HG03135 (cell line): ENCODE data around the gene CYP2W1.
"Not testable (repeated sequence)": the region's sequence is repeated elsewhere in the genome, so short reads cannot be mapped to it uniquely, and the experiment has no call there.

Experiments used
- ATAC-seq: cut with Tn5 transposase; IDR thresholded peaks from one replicate; pipeline ENCODE4 v1.9.1; 2021; ENCODE audit warnings: mild to moderate bottlenecking, moderate library complexity; ENCODE audit not compliant: unreplicated experiment

CYP2W1 gene

DNA sequence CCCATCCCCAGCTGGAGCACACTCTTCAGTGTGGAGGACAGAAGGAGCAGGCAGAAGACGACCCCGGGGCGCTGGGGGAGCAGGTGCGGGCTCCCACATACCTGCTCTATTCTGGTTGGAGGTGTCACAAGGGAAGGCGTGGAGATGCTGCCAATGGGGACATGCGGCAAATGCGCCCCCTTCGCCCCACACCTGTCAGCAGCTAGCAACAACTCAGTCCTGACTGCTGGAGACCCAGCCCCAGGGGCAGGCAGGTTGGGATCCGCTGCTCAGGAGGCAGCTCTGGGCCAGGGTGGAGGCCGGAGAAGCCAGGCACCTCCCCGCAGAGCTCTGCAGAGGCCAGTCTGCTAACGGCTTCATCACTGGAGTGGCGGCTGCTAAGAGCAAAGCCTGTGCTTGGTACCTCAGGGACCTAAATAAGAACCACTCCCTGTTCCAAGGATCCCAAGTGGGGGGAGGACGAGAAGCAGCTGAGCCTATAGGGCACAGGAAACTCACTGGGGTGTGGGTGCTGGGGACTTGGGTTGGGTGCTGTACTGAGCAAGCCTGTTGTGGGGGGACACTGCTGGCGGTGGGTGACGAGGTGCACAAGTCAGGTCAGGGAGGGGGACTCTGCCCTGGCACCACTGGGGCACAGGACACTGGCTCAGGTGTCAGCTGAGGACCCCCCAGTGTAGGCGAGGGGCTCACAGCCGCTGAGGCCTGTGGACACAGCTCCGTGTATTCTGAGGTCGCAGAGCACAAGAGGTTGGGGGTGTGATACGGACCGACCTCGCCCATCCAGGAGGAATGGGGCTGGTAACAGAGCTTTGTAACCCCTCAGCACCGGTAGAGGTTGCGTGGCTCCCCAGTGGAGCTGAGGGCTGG, 42.1 kb downstream of the CYP2W1 start:
- ATAC-seq: no peak

DNA sequence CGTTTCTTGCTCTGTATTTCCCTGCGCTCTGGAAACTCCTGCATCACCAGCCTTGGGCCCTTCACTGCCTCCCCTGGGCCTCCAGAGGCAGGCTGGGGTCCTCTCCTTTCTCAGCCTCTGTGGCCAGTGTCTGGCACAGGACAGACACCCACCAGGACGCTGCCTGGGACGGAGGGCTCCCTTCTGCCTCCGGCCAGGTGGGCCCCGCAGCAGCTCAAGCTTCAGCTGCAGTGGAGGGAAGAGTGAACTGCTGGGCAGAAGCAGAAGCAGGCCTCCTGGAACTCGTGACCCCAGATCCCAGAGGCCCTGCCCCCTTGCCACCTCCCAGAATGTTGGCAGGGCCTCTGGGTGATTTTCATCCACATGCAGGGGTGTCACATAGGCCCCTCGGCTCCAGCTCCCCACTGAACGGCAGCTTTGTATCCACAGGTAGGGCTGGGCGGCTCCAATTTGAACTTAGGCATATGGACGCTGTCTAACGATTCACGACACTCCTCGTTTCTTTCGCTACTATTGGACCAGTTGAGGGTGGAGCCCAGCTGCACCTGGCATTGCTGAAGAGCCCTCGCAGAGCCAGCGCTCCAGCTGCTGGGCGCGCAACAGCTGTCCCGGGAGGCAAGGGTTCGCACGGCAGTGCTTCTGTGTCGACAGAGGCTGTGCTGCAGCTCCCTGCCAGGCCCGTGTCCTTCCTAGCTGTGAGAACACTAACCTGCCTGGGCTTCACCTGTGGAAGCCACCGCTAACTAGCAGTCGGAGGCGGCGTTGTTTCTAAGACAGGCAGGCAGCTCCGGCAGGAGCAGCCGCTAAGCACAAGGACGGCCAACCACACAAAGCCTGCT, 43.0 kb downstream of the CYP2W1 start:
- no peak for ATAC-seq

DNA sequence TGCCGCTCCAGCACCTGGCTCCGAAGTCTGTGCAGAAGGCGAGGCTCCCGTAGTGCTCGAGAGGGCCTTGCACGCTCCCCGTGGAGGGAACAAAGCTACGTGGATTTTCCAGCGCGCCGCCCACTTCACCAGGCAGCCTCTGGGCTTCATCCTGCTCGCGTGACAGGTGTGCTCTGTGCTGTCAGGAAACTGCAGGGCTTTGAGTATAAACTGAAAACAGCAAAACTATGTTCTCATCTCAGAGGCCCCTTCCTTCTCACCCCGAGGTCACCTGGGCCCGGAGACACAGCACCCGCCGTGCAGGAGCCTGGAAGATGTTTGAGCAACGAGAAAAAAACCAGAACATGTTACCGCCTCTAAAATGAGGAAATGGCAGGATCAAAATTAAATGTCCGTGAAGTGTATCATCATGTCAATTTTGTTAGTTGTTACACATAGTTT, 43.8 kb downstream of the CYP2W1 start:
- ATAC-seq: no peak

DNA sequence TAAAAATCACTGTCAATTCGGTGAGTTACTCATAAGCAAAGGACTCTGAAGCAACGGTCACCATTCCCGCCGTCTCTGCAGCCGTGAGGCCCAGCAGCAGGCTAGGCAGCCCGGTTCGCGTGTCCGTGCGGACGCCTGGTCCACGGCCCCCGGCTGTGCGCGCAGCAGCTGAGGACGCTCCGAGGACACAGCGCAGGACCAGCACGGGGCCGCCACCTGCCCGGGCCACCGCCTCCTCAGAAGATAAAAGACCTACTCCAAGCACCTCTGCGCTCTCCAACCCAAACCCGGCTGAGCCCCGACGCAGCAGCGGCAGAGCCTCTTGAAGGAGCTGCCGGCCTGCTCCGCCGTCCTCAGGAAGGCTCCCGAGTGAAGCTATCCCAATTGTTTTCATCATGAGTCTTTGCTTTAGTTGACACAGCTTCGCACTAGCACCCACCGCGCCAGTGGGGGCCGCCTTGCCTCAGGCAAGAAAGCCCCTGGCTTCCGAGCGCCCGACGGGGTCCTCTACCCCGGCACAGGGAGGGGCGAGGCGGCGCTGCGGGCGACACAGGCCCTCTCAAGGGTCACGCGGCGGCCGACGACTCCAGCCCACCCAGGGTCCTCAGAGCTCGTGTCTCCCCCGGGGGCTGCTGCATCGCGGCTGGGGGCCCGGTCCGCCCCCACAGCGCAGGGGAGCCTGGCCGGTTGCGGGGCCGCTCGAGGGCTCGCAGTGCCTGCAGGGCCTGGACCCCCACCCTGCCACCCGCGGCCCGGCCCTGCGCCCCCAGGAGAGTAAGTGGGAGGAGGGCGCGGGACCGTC, 44.5 kb downstream of the CYP2W1 start:
- peak; percentile 4 for ATAC-seq

DNA sequence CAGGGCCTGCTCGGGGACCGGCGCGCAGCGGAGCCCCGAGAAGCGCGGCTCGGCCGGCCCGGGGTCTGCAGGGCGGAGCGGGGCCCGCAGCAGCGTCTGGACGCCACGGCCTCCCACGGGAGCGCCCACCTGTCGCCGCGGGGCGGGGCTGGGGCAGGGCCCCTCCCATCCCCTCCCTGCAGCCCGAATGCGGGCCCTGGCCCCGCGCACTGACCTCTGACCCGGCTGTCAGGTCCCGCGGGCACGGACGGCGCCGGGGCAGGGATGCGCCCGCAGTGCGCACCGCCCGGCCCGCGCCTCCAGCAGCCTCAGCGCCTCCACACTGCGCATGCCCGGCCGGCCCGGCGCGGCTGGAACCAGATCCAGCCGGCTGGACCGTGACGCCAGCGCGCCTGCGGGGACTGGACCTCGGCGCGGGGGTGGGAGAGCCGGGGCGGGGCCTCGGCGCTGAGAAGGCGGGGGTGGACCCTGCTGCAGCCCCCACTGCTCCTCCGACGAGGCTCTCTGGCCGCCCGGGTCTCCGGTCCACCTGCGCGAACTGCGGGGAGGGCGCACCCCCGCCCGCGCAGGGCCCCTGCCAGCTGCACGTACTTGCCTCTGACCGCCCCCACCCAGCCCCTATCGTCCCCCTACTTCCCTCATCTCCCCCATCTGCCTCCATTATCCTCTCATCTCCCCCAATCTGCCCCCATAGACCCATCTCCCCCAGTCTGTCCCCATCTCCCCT, 45.2 kb downstream of the CYP2W1 start:
- peak; percentile 44 for ATAC-seq

DNA sequence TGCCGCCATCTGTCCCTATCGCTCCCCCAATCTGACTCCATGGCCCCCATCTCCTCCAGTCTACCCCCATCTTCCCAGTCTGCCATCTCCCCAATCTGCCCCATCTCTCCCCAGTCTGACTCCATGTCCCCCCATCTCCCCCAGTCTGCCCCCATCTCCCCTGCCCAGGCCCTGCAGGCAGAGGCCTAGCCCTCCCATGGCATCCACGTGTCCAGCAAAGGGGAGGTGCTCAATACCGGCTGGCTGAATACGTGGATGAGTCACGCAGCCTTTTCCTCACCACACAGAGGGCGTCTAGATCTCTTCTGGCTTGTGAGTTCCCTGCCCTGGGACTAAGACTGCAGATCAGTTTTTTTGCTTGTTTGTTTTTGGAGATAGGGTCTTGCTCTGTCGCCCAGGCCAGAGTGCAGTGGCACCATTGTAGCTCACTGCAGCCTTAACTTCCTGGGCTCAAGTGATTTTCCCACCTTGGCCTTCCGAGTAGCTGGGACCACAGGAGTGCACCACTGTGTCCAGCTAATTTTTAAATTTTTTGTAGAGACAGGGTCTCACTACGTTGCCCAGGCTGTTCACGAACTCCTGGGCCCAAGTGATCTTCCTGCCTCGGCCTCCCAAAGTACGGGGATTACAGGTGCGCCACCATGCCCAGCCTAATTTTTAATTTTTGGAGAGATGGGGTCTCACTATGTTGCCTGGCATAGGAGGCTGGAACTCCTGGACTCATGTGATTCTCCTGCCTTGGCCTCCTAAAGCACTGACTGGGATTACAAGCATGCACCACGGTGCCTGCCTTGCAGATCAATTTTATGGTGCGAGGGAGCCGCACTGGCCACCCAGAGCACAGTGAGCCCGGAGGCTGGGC, 46.0 kb downstream of the CYP2W1 start:
- no peak for ATAC-seq

DNA sequence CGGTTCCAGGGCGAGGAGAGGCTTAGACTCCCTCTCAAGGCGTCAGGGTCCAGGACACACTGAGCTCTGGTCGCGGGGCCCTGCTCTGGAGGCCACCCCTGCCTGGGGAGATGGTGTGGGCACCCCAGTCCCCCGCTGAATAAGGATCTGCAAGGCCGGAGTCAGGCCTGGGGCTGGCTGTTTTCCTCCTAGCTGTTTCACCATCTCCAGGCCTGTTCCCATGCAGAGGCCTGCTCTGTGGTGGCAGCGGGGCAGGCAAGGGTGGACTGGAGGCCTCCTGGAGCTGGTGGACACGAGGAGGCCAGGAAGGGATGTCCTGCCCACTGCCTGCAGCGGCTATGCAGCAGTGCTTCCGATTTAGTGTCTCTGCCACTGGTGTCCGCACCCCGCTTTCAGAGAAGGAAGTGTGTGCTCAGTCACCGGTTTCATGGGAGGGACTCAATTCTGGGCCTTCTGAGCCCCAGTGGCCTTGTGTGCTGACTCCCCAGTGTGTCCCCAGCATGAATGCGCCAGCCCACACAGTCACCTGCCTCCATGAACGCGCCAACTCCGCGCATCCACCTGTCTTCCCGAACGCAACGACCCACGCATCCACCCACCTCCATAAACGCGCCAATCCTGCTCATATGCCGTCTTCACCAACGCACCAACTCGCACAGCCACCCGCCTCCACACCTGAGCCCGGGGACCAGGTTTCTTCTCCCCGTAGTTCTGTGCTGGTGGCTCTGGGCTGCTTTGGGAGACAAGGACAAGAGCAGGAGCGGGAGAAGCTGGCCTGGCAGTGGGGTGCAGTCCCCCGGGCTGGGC, 46.9 kb downstream of the CYP2W1 start:
- no peak for ATAC-seq

DNA sequence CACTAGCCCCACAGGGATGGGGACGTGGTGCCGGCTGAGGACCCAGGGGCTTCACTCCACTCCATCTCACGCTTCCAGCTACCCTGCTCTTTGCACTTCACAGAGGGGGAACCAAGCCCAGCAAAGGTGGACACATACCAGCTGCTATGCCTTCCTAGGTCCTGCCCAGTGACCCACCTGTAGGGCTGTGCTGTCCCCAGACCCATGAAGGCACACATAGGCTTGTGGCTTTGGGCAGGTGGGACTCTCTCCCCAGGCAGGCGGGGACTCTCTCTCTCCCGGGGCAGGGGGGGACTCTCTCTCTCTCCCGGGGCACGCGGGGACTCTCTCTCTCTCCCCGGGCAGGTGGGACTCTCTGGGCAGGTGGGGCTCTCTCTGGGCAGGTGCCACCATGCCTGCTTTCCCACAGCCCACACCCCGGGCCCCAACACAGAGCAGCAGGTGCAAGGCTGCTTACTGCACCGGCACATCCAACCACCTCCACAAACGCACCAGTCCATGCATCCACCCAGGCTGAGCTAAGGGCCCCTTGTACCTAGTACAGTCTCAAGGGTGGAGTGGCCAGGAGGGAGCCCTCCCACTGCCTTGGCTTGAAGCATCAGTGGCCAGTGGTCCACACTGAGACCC, 47.6 kb downstream of the CYP2W1 start:
- no peak for ATAC-seq

DNA sequence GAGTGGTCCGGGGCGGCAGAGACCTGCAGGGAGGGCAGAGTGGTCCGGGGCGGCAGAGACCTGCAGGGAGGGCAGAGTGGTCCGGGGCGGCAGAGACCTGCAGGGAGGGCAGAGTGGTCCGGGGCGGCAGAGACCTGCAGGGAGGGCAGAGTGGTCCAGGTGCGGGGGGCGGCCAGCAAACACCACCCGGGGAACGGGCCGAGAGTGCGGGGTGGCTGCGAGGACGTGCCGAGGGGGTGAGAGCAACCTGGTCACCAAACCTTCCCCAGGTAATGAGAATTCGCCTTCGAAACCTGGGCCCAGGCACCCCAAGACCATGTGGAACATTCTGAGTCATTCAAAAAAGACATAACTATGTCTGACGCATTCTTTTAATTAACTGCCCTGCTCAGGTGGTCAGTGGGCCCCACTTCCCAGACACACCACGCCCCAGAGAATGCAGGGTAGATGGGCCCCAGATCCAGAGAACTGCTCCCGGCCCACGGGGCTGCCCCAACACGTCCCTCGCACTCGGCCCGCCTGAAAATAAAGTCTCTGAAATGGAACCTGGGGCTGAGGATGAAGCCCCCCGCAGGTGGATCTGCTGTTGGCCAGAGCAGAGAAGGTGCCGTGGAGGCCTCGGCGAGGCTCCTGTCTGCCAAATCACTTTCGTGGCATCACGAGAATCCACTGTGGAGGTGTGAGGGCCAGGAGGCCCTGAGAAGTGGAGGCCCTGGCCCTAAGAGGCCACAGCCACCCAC, 48.9 kb downstream of the CYP2W1 start:
- ATAC-seq: no peak

DNA sequence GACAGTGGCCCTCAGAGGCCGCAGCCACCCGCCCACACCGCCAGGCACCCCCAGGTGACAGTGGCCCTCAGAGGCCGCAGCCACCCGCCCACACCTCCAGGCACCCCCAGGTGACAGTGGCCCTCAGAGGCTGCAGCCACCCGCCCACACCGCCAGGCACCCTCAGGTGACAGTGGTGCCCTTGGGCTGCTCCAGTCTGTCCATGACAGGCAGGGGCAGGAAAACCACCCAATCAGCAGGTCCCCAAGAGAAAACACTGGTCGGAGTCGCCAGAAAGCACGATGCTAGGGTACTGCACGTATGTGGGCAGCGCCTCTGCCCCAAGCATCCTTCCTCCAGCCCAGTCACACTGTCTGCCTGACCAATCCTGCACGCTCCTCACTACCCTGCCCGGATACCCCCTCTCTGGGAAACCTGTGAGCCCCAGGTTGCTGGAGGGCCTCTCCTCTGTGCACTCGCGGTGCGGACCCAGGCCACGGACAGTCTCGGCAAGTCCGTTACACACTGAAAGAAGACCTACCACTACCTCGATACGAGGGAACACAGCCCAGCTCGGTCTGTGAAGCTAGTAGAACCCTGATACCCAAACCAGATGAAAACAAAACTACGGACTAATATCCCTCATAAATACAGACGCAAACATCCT, 49.7 kb downstream of the CYP2W1 start:
- no peak for ATAC-seq

DNA sequence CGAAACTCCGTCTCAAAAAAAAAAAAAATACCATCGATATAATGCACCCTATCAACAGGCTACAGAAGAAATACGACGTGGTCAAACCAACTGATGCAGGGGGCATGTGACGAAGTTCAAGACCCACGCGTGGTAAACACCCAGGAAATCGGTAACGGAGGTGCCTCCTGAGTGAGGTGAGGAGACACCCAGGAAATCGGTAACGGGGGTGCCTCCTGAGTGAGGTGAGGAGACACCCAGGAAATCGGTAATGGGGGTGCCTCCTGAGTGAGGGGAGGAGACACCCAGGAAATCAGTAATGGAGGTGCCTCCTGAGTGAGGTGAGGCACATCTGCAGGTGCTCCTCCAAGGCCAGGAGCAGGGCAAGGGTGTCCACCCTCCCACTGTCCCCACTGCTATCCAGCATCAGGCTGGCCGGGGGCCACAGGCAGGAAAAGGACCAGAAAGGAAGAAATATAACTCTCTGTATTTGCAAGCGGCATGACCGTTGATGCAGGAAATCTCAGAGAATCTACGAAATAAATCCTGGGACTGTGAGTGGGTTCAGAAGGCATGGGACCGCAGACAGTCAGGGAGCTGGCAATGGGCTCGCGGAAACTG, 50.7 kb downstream of the CYP2W1 start:
- ATAC-seq: no peak

DNA sequence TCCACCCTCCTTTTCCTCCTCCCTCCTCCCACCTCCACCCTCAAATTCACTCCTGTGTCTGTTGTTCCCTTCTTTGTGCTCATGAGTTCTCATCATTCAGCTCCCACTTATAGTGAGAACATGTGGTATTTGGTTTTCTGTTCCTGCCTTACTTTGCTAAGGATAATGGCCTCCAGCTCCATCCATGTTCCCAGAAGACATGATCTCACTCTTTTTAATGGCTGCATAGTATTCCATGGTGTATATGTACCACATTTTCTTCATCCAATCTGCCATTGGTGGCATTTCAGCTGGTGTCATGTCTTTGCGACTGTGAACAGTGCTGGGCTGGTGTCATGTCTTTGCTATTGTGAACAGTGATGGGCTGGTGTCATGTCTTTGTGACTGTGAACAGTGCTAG, 51.8 kb downstream of the CYP2W1 start:
- not testable (repeated sequence) for ATAC-seq

DNA sequence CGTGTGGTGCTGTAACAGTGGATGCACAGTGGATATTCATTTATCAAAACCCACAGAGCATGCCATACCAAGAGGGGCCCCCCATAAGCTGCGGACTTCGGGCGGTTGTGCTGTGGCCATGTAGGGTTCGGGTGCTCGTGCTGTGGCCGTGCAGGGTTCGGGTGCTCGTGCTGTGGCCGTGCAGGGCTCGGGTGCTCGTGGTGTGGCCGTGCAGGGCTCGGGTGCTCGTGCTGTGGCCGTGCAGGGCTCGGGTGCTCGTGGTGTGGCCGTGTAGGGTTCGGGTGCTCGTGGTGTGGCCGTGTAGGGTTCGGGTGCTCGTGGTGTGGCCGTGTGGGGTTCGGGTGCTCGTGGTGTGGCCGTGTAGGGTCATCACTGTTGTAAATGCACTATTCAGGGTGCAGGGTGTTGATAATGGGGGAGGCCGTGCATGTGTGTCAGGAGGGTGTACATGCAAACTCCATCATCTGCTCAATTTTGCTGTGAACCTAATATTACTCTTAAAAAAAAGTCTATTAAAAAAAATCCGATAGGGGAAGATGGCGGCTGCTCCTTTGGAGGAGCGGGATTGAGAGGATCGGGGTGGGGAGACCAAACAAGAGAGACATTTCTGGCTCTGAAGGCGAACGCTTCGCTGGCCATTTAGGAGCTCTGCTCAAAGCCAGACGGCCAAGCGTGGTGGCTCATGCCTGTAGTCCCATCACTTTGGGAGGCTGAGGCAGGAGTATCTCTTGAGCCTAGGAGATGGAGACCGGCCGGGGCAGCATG, 53.4 kb downstream of the CYP2W1 start:
- not testable (repeated sequence) for ATAC-seq
